T-helper 2 cell treated with Interferon-gamma antibody and Interleukin-4, amounts not matched to agents 100 ng/mL and 5 ng/mL, for 36 hours (primary cell): ENCODE results near the gene PYY. TPM values are rescaled to one million over a fixed set of nuclear protein-coding genes. Genes with fewer than 3 reads are reported as not detected.
"Not testable (repeated sequence)": the region's sequence is repeated elsewhere in the genome, so short reads cannot be mapped to it uniquely, and the experiment has no call there.

Source experiments
- intact Hi-C: fragments of 100-400 bp; cut with micrococcal nuclease; formaldehyde crosslinking; loops from one replicate; pipeline ENCODE4 v1.15.1; 2023
- total RNA-seq: library from RNA; stranded (reverse); gene quantifications from 2 replicates; pipeline ENCODE4 v1.2.3, GENCODE V29; 2022

Gene PYY
- total RNA-seq, 1 donor from 2014 or later = not detected

DNA sequence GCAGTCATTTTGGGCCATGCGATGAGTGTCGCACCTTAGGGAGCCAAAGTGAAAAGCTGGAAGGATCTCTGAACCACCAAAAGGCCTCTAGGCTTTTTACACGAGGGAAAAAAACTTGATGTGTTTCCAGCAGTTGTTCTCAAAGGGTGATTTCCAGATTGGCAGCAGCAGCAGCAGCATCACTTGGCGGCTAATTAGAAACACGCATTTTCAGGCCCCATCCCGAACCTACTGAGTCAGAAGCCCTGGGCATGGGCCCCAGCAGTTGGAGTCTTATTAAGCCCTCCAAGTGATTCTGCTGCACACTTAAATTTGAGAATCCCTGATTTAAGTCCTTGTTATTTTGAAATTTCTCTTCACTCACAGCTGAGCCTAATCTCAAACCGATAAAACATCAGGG lies 25.3 kb upstream of the PYY start:
- intact Hi-C loops = no loop called here

DNA sequence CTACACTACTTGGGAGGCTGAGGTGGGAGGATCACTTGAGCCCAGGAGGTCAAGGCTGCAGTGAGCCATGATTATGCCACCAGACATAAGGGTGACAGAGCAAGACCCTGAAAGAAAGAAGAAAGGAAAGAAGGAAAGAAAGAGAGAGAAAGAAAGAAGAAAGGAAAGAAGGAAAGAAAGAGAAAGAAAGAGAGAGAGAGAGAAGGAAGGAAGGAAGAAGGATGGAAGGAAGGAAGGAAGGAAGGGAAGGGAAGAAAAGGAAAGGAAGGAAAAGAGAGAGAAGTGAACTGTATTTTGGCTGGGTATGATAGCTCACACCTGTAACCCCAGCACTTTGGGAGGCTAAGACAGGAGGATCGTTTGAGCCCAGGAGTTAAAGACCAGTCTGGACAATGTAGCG lies 24.3 kb upstream of the PYY start:
- intact Hi-C loops = no loop called here

DNA sequence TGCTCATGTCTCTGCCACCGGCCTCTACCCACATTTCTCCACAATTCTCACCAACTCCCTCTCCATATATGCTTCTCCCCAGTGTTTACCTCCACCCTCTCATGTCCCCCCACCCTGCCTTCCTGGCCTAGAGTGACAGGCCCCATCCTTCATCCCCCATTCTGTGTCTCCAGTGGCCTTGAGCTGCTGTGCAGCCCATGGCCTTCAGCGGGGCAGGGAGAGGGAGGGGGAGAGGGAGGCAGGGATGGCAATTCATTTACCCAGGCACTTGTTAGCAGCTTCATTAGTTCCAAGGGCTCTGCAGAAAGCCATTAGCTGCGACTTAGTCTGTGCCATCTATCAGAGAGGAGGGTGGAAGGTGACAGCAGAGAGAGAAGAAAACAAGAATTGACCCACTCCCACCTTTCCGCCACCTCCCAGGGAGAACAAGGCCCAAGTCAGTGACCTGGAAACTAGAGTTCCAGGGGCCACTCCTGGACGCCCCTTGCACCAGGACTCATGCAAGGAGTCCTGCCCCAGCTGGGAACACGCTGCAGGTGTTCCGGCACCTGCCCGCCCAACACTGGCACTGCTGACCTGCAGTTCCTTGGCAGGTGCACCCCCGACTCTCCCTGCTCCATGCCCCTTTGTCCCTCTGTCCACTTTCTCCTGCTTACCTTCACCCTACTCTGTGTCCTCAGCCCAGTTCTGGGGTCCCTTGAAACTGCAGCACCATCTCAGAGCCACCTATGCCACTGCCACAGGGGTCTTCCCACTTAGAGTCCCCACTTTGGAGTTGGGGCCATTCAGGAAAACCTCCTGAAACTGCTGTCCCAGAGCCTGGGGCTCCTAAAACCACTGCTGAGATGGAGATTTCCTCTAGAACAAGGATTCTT lies 23.5 kb upstream of the PYY start:
- intact Hi-C loops = no loop called here

DNA sequence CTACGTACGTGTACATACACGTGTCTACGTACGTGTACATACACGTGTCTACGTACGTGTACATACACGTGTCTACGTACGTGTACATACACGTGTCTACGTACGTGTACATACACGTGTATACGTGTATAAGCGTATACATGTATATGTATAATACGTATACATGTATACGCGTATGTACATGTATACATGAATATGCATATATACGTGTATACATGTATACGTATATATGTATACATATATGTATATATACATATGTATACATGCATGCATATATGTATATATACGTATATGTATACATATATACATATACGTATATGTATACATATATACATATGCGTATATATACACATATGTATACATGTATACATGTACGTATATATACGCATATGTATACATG lies 22.2 kb upstream of the PYY start:
- intact Hi-C loops = no loop called here

DNA sequence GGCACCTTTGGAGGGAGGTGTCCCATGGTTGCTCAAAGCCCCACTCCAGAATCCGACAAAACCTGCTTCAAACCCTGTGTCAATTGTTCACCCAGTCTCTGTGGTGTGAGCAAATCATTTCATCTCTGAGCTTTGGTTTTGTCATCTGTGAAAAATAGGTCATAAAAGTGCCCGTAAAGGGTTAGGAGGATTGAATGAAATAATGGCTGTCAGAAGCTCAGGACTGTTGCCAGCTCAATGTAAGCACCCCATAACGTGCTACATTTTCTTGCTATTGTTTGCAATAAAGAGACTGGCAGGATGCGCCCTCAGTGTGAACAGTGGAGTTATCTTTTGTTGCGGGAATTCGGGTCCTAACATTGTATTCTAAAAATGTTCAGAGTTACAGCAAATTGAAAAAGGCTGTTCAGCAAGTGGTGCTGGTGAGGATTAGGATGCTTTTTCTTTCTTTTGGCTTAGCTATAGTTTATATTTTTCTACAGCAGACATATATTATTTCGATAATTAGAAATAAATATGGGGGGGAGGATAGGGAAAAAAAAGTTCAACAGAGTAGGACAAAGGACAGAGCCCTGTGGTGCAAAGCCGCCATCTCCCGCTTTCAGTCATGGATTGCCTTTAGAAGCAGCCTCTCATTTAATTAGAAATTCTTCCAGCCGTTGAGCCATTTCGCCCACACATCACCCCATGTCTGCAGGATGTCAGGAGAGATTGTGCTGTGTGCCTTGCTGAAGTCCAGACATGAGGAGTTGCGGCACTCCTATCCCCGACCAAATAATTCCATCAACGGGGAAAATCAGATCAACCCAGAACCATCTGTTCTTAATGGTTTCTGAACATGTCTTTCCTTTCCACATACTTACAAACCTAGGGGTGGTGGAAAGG lies 20.9 kb upstream of the PYY start:
- intact Hi-C loops = no loop called here

DNA sequence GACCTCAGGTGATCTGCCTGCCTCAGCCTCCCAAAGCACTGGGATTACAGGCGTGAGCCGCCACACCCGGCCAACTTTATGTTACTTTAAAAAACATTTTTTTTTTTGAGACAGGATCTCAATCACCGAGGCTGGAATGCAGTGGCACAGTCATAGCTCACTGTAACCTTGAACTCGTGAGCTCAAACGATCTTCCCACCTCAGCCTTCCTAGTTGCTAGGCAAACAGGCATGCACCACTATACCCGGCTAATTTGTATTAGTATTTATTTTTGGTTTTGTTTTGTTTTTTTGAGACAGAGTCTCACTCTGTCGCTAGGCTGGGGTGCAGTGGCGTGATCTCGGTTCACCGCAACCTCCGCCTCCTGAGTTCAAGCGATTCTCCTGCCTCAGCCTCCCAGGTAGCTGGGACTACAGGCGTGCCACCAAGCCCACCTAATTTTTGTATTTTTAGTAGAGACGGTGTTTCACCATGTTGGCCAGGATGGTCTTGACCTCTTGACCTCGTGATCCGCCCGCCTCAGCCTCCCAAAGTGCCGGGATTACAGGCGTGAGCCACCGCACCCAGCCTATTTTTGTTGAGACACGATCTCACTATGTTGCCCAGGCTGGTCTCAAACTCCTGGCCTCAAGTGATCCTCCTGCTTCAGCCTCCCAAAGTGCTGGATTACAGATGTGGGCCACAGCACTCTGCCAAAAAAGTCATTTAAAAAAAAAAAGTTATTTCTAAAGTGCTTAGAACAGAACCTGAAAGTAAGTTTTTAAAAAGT lies 18.9 kb upstream of the PYY start:
- intact Hi-C loops = not testable (repeated sequence)

DNA sequence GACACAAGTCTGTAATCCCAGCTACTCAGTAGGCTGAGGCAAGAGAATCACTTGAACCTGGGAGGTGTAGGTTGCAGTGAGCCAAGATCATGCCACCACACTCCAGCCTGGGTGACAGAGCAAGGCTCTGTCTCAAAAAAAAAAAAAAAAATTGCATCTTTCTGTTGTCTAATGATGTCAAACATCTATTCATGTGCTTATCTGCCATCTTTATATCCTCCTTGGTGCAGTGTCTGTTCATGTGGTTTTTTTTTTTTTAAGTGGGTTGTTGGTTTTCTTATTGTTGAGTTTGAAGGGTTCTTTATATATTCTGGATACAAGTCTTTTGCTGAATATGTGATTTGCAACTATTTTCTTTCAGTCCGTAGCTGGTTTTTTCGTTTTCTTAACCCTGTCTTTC lies 17.7 kb upstream of the PYY start:
- intact Hi-C loops = not testable (repeated sequence)

DNA sequence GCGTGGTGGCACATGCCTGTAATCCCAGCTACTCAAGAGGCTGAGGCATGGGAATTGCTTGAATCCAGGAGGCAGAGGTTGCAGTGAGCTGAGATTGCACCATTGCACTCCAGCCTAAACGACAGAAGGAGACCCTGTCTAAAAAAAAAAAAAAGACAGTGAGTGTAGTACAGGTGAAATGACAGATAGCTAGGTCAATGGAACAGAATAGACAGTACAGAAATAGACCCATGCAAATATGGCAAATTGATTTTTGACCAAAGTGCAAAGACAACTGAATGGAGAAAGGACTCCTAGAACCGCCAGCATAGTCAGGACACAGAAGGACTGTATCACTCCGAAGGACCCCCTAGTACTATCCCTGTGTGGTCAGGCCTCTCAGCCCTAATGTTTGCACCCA lies 16.6 kb upstream of the PYY start:
- intact Hi-C loops = no loop called here

DNA sequence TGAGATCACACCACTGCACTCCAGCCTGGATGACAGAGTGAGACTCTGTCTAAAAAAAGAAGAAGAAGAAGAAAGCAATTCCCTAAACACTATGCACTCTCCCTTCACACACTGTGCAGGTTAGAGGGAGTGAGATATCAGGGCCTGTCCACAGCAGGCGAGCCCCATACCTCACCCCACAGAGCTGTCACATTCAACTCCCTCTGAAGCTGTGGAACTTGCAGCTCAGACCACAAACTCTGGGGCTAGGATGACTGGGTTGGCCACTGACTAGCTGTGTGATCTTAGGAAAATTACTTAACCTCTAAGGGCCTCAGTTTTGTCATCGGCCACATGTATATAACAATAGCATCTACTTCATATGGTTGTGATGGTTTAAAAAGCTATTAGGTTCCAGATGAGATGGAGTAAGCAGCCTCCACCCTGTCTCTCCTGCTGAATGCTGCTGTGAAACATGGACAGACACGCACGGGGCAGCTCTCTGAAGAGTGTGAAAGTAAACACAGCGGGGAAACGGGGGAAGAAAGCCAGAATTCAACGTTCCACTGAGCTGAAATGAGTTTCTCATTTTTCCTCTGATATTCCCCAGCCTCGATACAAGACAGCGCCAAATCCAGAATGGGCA lies 13.6 kb upstream of the PYY start:
- intact Hi-C loops = no loop called here

DNA sequence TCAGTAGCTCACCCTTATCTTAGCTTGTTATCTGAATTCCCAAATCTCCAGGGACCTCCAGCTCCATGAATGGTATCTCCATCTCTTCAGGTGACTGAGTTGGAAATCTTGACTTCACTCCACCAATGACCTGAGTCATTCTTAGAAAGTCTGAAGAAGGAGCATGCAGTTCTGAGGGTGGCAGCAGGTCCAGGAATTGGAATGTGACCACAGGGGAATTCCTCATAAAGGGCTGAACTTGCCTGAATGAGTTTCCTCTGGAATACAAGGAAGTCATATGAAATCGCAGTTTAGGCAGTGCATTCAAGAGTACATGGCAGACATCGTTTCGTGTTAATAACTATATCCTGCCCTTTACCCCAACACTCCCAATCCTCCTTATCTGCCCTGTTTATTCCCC lies 12.5 kb upstream of the PYY start:
- intact Hi-C loops = no loop called here

DNA sequence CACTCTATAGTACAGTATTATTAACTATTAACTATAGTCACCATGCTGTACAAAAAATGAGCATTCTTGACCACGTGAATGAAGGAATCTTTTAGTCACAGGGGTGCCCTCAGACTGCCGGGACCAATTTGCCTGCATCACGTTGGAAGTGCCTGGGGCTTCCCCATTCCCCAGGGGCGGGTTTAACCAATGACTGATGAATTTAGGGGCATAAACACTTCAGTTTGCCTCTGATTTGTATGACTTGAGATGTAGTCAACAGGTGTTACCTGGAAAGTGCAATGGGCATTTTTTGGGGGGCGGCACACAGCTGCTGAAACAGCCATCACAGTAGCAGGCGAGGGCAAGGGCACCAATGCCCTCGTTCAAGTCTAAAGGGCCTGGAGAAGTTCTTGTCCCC lies 8.7 kb upstream of the PYY start:
- intact Hi-C loops = no loop called here

DNA sequence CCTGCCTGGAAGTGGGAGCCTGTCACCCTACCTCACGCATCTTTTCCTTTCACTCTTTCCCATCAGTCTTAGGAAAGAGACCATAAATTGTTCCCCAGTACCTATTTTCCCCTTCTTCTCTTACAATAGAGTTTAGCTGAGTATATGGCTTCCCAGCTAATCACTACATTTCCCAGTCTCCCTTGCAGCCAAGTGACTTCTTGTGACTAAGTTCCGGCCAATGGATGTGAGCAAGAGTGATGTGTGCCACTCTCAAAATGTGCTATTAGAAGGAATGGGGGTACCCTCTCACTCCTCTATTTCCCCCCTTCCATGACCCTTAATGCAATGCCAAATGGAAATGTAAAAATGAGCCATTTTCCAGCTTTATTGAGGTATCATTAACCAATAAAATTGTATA lies 8.2 kb upstream of the PYY start:
- intact Hi-C loops = no loop called here

DNA sequence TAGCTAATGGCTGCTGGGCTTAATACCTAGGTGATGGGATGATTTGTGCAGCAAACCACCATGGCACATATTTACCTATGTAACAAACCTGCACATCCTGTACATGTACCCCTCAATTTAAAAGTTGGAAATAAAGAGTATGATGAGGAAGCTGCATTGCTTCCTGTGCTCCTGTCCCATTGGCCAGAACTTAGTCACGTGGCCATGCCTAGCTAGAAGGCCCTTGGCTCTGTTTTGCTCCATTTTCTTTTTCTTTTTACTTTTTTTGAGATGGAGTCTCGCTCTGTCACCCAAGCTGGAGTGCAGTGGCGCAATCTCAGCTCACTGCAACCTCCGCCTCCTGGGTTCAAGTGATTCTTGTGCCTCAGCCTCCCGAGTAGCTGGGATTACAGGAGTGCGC lies 7.6 kb upstream of the PYY start:
- intact Hi-C loops = not testable (repeated sequence)

DNA sequence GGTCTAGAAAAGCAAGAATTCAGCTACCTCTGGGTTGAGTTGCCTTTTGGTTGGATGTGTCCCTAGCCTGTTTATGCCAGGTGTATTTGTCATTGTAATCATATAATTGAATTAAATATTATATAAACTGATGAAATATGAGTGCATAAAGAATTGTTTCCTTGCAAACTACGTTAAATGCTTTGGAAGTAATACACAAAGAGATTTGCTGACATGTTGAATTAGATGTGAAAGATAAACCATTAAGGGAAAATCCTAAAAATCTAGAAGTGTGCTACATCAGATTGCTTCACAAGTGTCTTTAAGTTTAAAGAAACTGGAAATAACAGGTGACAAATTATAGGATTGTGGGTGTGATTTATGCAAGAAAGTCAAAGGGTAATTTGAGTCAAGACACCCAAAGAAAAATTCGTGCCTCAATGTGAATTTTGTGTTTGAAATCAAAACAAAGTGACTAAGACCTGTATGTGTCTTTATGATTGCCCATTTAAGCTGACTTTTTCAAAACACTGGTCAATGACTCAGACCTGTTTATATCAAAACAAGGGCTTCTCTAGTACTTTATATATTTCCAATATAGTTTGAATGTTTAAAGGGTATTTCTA lies 5.1 kb upstream of the PYY start:
- intact Hi-C loops = no loop called here

DNA sequence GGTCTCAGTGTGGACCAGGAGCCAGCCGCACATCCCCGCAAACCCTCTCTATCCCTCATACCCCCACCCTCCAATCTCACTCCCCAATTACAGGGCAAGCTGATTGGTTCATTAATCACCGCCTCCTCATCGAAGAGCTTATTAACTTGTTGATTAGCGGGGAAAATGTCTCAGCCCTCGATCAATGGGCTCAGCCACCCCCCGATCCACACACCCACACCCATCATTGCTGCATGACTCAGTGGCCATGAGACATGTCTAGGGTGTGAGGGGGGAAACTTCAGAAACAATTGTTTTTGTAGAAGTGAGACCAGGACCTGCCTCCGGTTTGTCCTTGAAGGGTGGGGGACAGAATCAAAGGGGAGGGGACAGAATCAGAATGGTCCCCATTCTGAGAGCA lies 2.5 kb upstream of the PYY start:
- intact Hi-C loops = no loop called here

DNA sequence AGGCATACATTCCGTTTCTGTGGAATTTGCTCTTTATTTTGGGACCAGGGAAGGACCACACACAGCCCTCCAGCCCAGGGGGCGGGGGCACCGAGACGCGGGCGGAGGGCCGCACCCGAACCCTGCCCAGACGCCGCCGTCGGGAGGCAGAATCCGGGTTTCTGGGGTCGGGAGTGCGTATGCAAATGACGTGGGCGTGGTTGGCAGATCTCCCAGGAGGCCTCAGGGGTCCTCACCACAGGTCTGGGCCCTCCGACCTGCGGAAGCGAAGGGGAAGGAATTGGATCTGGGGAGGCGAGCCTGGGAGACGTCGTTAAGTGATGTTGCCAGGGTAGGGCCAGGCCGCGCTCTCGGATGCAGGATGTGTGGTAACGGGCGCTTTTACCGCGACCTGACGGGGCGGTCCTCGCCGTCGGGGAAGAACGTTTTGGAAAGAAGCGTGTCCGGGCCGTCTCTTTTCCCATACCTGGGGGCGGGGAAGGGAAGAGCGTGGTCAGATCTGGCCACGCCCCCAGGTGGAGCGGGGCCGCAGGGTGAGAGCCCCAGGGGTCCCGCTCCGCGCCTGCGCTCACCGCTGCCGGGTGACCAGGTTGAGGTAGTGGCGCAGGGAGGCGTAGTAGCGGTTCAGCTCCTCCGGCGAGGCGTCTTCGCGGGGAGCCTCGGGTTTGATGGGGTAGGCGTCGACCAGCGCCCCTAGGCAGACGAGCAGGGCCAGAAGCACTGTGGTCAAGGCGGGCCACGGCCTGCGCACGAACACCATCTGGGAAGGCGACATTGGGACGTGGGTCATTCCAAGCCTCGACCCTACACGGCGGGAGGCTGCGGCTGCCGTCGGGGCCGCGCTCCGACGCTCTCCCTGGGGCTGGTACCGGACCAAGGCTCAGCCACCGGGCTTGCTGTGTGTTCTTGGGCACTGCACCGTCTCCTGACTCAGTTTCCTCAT lies 745 bp downstream of the PYY start:
- intact Hi-C loops = no loop called here

DNA sequence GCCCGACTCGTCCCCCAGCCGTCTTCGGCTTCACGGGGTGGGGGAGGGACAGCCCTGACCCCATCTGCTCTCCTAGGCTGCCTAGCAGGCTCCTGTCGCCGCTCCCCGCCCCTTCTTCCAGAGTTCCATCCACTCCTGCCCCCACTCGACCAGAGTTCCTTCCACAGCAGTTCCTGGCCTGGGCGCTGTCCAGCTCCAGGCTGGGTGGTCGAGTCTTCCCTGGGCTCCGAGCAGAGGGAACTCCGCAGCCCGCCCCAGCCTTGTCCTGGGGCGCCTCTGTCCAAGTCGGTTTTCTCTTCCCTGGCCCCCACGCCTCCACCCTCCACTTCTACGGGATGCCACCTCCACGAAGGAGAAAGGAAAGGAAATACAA lies 1.4 kb downstream of the PYY start:
- intact Hi-C loops = no loop called here

DNA sequence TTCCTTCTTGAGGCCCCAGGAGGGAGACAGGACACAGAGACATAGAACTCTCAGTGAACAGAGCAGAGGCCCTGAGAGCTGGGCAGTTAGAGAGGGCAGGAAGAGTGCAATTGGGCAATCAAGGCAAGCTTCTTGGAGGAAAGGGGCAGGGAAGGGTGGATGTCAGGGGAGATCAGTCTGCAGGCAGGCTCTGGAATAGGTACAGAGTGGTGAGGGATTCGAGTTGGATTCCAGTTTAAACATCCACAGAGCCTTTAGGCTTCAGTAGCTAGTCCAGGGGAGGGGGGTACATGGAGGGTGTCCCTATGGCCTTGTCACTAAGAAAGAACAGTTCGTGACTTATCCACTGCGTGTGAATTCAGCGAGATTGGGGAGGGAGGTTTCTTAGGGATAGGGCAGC lies 2.0 kb downstream of the PYY start:
- intact Hi-C loops = no loop called here

DNA sequence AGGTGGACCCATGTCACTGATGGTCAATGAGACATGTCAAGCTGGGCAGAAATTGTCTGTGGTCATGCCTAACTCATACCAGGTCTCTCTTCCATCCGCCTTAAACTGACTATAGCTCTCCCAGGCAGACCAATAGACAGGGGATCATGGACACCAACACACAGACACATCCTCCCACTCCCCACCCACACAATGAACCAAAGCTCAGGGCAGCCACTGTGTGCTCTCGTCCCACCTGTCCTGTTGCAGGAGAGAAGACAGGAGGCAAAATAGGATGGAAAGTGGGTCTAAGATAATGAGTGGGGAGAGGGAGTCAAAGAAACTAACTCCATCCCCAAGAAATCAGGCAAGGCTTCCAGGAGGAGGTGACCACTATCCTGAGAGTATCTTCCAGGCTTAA lies 3.2 kb downstream of the PYY start:
- intact Hi-C loops = no loop called here

DNA sequence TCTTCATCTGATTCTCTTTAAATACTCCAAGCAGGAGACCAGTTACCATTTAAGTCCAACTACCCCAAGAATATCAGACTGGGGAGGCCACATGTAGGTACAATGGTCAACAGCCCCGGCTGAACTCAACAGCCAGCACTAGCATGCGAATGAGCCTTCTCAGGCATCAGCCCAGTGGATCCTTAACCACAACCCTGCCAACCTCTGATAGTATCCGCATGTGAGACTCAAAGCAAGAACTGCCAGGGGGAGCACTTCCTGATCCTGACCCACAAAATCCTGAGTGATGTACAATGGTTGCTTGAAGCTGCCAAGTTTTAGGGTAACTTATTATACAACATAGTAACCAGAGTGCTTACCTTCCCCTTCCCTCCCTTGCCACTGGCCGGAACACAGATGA lies 4.0 kb downstream of the PYY start:
- intact Hi-C loops = no loop called here
